Pancreas (tissue), 10 donors: ENCODE data around the gene SLC13A3. TPM values are rescaled to one million over a fixed set of nuclear protein-coding genes. Genes with fewer than 3 reads are reported as not detected.

ENCODE experiments used
- ATAC-seq, 4 donors: fragments of 200-7000 bp; cut with Tn5 transposase; one replicate each; pipeline versions ENCODE4 v1.8.0 to v1.9.1; 2020; ENCODE audit warnings: mild to moderate bottlenecking in 4 of 4, moderate library complexity in 4 of 4
- DNase-seq, 6 donors: peaks; one replicate each; pipeline ENCODE4 v3.0.0-alpha.2; 2020
- FAIRE-seq: peaks from 2 replicates; lab custom pipeline; 2012; peaks lifted over from hg19 to GRCh38; lab: Jason Lieb, UNC
- H3K27ac ChIP-seq, 4 donors: fragments of 200-600 bp; sonication (generic); 1 replicate in 3 of 4; 2 replicates in 1 of 4; pipeline versions ENCODE4 v1.5.0 to v1.8.0; 2020
- H3K27me3 ChIP-seq, 4 donors: fragments of 200-600 bp; one replicate each; pipeline ENCODE4 v1.8.0; 2021
- H3K36me3 ChIP-seq, 3 donors: fragments of 200-600 bp; sonication (generic) in 1 of 3; one replicate each; pipeline versions ENCODE4 v1.5.0 to v1.8.0; 2020 to 2021
- H3K4me1 ChIP-seq, 3 donors: fragments of 200-600 bp; one replicate each; pipeline ENCODE4 v1.8.0; 2021
- H3K4me3 ChIP-seq, 4 donors: fragments of 200-600 bp; sonication (generic) in 2 of 4; one replicate each; pipeline versions ENCODE4 v1.5.0 to v1.8.0; 2020 to 2021
- H3K9me3 ChIP-seq, 4 donors: fragments of 200-600 bp; one replicate each; pipeline ENCODE4 v1.8.0; 2021
- WGBS, 2 donors: extraction: QIAGEN DNeasy Blood & Tissue Kit; methylation state at CpG; one replicate each; pipeline ENCODE4 v1.1.7; 2013; 5-methylcytosine and 5-hydroxymethylcytosine counted together
- intact Hi-C, 3 donors: fragments of 100-400 bp; cut with DNase I; formaldehyde crosslinking; loops; one replicate each; pipeline versions ENCODE4 v1.11.1 to v1.14.2; 2022
- polyA plus RNA-seq, 2 donors: library from polyadenylated mRNA; stranded (reverse); fragments of 200-250 nt; gene quantifications; one replicate each; pipeline ENCODE4 v1.2.3, GENCODE V29; 2013
- total RNA-seq, 6 donors: library from RNA; stranded (reverse); fragmentation: NEBNext Ultra II Directional in 4 of 6; extraction: Animal tissue kit (Norgen Biotek cat#: 25700) in 4 of 6; gene quantifications; one replicate each; pipeline versions ENCODE4 v1.2.1 to v1.2.4, GENCODE V29; 2021 to 2023
- TF ChIP-seq, protein P1 (sequence below), 4 donors: fragments of 200-600 bp; sonication (generic) in 3 of 4; IDR thresholded peaks; one replicate each; pipeline versions ENCODE4 v1.5.0 to v1.8.0; 2021; ENCODE audit warnings: antibody characterized with exemption in 4 of 4
- donor health status: healthy with polysubstance abuse.
- donor health status: DM: no; HTN: no; CAD: no; lungs with moderate emphysema.
- donor health status: DM: no; HTN: no; CAD: no.
- donor health status: control.
- donor health status: control.
- donor health status: Bipolar disorder and iron deficiency.
- donor health status: DM: yes; HTN: yes; CAD: no.
- donor health status: DM: no; HTN: no; CAD: no.
- donor health status: DM: no; HTN: no; CAD: no.
- donor health status: DM: yes; HTN: yes; CAD: no.

Gene SLC13A3
- total and polyA plus RNA-seq, 8 donors = 0.68 to 7.8 (median 4.7) TPM

DNA sequence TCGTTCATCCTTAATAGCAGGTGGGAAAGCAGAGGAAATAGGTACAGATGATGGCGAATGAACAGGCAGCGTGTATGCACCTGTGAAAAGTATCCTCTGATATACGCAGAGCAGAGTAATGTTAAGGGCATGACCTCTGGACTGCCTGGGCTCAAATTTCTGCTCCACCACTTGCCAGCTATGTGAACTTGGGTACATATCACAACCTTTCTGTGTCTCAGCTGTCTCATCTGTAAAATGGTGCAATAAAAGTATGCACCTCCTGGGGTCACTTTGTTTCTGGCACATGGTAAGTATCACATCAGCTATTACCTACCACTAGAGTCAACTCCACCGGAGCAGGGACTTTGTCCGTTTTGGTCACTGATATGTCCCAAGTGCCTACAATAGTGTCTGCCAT, 103.3 kb downstream of the SLC13A3 start:
- TF ChIP-seq, protein P1, sequence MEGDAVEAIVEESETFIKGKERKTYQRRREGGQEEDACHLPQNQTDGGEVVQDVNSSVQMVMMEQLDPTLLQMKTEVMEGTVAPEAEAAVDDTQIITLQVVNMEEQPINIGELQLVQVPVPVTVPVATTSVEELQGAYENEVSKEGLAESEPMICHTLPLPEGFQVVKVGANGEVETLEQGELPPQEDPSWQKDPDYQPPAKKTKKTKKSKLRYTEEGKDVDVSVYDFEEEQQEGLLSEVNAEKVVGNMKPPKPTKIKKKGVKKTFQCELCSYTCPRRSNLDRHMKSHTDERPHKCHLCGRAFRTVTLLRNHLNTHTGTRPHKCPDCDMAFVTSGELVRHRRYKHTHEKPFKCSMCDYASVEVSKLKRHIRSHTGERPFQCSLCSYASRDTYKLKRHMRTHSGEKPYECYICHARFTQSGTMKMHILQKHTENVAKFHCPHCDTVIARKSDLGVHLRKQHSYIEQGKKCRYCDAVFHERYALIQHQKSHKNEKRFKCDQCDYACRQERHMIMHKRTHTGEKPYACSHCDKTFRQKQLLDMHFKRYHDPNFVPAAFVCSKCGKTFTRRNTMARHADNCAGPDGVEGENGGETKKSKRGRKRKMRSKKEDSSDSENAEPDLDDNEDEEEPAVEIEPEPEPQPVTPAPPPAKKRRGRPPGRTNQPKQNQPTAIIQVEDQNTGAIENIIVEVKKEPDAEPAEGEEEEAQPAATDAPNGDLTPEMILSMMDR (IDR thresholded peaks at IDR 0.05) = no peak
- WGBS, 2 donors = 69 to 72% methylated on average over 6 of the region's 6 CpGs
- DNase-seq (no peak), ATAC-seq (no peak), FAIRE-seq (no peak)
- no peaks in the 10 kb centered on the region for H3K9me3 ChIP-seq
- no peaks in the 10 kb centered on the region for H3K36me3 ChIP-seq
- no peak overlapping the region for H3K27ac ChIP-seq
- no peak overlapping the region for H3K4me3 ChIP-seq
- no peaks in the 10 kb centered on the region for H3K4me1 ChIP-seq
- intact Hi-C loops = no loop called here
- no peaks in the 10 kb centered on the region for H3K27me3 ChIP-seq

DNA sequence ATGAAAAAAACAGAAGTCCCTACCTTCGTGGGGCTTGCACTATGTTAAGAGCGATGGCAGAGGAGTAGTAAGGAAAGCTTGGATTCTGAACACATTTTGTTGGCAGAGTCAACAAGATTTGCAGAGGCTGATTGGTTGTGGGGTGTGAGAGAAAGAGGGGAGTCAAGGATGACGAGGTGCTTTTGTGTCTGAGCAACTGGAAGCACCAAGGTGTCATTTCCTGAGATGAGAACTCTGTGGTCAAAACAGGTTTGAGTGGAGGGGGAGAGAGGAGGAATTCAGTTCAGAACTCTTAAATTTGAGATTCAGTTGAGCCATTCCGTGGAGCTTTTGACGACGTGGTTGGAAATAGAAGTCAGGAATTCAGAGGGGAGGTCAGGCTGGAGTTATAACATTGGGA, 104.3 kb downstream of the SLC13A3 start:
- 58 to 76% methylated on average over 6 of the region's 6 CpGs for WGBS, 2 donors
- intact Hi-C loops = no loop called here
- TF ChIP-seq, protein P1 (IDR thresholded peaks at IDR 0.05) = no peak
- FAIRE-seq (no peak), DNase-seq (no peak), ATAC-seq (no peak)
- Histone ChIP-seq H3K9me3 (no peaks in the 10 kb centered on the region), H3K4me1 (no peaks in the 10 kb centered on the region), H3K4me3 (no peak overlapping the region), H3K27ac (no peak overlapping the region), H3K27me3 (no peaks in the 10 kb centered on the region), H3K36me3 (no peaks in the 10 kb centered on the region)

DNA sequence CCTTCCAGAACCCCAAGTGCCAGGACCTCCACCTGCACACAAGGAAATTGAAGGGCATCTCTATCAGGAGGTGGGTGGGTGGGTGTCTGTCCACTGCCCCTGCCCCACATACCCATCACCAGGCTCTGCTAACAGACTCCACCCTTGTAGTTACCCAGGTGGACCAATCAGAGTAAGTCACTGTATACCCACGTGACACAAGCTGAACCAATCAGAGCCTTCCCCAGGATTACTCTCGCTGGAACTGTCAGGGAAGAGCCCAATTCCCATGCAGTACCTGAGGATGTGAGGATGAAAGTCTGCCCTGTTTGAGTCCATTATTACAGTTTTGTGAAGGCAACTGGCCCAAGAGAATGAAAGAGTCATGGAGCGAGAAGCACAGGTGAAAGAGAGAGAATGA, 105.0 kb downstream of the SLC13A3 start:
- 80 to 81% methylated on average over 3 of the region's 3 CpGs for WGBS, 2 donors
- intact Hi-C loops = no loop called here
- Histone ChIP-seq H3K9me3 (no peaks in the 10 kb centered on the region), H3K27me3 (no peaks in the 10 kb centered on the region), H3K4me1 (no peaks in the 10 kb centered on the region), H3K27ac (no peak overlapping the region), H3K4me3 (no peak overlapping the region), H3K36me3 (no peaks in the 10 kb centered on the region)
- FAIRE-seq = no peak
- ATAC-seq = no peak
- DNase-seq = no peak
- TF ChIP-seq, protein P1 (IDR thresholded peaks at IDR 0.05) = no peak

DNA sequence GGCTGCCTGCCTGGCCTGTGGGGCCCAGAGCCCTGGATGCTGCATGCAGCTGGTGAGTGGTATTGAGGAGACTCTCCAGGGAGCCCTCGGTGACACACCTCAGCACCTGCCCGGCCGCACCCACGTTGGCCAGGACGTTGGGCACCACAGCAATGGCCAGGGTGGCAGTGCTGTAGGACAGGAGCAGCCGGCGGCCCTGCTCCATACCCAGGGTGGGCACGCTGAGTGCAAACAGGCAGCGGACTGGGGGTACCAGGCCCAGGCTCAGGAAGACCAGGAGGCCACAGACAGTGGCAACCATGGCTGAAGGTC, 105.5 kb downstream of the SLC13A3 start:
- ATAC-seq (no peak), DNase-seq (peak in 1 of 6 donors; percentile 52), FAIRE-seq (no peak)
- TF ChIP-seq, protein P1 (IDR thresholded peaks at IDR 0.05) = no peak
- intact Hi-C loops = no loop called here
- Histone ChIP-seq H3K36me3 (no peaks in the 10 kb centered on the region), H3K27ac (no peak overlapping the region), H3K27me3 (no peaks in the 10 kb centered on the region), H3K4me1 (no peaks in the 10 kb centered on the region), H3K4me3 (no peak overlapping the region), H3K9me3 (no peaks in the 10 kb centered on the region)
- 80 to 89% methylated on average over 9 of the region's 9 CpGs for WGBS, 2 donors

DNA sequence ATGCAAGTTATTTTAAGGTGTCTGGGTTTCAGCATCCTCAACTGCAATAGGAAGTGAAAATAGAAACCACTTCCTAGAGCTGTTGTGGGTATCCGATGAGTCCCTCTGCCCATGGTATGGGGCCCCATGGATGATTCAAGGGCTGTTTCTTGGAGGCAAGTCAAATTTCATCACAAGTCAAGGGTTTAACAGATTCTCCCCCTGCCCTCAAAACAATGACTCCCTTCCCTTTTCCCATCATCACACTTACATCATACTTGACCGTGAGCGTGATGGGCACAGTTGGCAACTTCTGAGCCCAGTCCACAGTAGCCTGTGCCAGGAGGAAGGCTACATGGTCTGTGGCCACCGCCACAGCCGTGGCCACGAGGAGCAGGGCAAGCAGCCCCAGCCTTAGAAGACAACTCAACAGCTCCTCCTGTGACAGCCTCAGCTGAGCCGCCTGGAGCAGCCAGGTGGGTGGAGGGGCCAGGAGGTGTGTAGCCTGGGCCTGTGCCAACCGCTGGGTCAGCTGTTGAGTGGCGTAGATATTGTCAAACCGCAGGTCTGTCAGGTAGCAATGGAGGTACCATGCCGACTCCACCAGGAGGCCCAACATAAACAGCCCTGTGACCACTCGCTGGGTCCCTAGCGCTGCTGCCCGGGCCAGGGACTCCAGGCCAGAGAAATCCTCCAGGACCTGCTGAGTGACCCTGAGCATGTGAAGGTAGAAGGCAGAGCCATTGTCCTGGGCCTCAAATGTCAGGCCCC, 106.0 kb downstream of the SLC13A3 start:
- H3K4me1 ChIP-seq = no peaks in the 10 kb centered on the region
- no peaks in the 10 kb centered on the region for H3K36me3 ChIP-seq
- H3K9me3 ChIP-seq = no peaks in the 10 kb centered on the region
- intact Hi-C loops = no loop called here
- H3K27ac ChIP-seq = no peak overlapping the region
- WGBS, 2 donors = 80 to 86% methylated on average over 14 of the region's 14 CpGs
- no peaks in the 10 kb centered on the region for H3K27me3 ChIP-seq
- peak in 2 of 4 donors; percentile 45 for ATAC-seq
- TF ChIP-seq, protein P1 (IDR thresholded peaks at IDR 0.05) = no peak
- DNase-seq = no peak
- FAIRE-seq = no peak
- H3K4me3 ChIP-seq = no peak overlapping the region
